HepG2 (cell line): Measurements from ENCODE around the gene ISCA1.

Experiments used
- PAWR ChIP-seq: sonication (generic); formaldehyde crosslinking; IDR thresholded peaks from 2 replicates; pipeline ENCODE4 v1.4.0; 2020; ENCODE audit warnings: missing genetic modification reagents, mild to moderate bottlenecking, borderline replicate concordance
- TBL1XR1 ChIP-seq: fragments of 150-350 bp; IDR thresholded peaks from 2 replicates; pipeline ENCODE4 v1.6.1; 2014; ENCODE audit warnings: borderline replicate concordance, low read length; ENCODE audit not compliant: partially characterized antibody

- no peak for TF ChIP-seq PAWR (CRISPR knock-in tag)
- no peak for TF ChIP-seq TBL1XR1
Observed at GRCh38 chr9:86217076-86217755, 65.1 kb downstream of the ISCA1 start.
